Vagina (tissue), 2 donors: Measurements from ENCODE around the gene COL18A1. TPM values are rescaled to one million over a fixed set of nuclear protein-coding genes. Genes with fewer than 3 reads are reported as not detected.

Experiments used
- DNase-seq, 2 donors: peaks; one replicate each; pipeline ENCODE4 v3.0.0-alpha.2; 2017; ENCODE audit errors: extremely low spot score in 2 of 2
- H3K27ac ChIP-seq: fragments of 200-600 bp; sonication (generic); one replicate; pipeline ENCODE4 v1.5.1; 2019
- H3K27me3 ChIP-seq: fragments of 200-600 bp; sonication (generic); one replicate; pipeline ENCODE4 v1.5.1; 2019
- H3K36me3 ChIP-seq, 2 donors: fragments of 200-600 bp; sonication (generic); one replicate each; pipeline ENCODE4 v1.5.1; 2017 to 2019
- H3K4me1 ChIP-seq: fragments of 200-600 bp; sonication (generic); one replicate; pipeline ENCODE4 v1.5.1; 2019
- H3K4me3 ChIP-seq, 2 donors: fragments of 200-600 bp; sonication (generic); 1 replicate in 1 of 2; 2 replicates in 1 of 2; pipeline ENCODE4 v1.5.1; 2016 to 2019
- H3K9me3 ChIP-seq: fragments of 200-600 bp; sonication (generic); one replicate; pipeline ENCODE4 v1.5.1; 2019
- POLR2A ChIP-seq, 2 donors: fragments of 450-650 bp; IDR thresholded peaks; one replicate each; pipeline ENCODE4 v1.6.1; 2017; ENCODE audit warnings: antibody characterized with exemption in 2 of 2, mild to moderate bottlenecking in 2 of 2, moderate library complexity in 2 of 2
- POLR2AphosphoS5 ChIP-seq, 2 donors: sonication (generic); formaldehyde crosslinking; IDR thresholded peaks; one replicate each; pipeline ENCODE4 v1.9.0; 2017; ENCODE audit warnings: antibody characterized with exemption in 2 of 2, mild to moderate bottlenecking in 2 of 2, low read depth in 1 of 2; ENCODE audit not compliant: insufficient read depth in 1 of 2
- intact Hi-C: fragments of 100-400 bp; cut with DNase I; formaldehyde crosslinking; loops from one replicate; pipeline ENCODE4 v1.15.1; 2023
- total RNA-seq: library from RNA; depleted of rRNA; stranded (reverse); fragments of >200 nt; gene quantifications from one replicate; pipeline ENCODE4 v1.2.3, GENCODE V29; 2016
- TF ChIP-seq, protein P1 (sequence below), 3 experiments: fragments of 450-650 bp in 2 of 3; fragments of 200-600 bp in 1 of 3; sonication (generic) in 1 of 3; IDR thresholded peaks; one replicate each; pipeline ENCODE4 v1.5.1; 2017 to 2019; ENCODE audit warnings: antibody characterized with exemption in 3 of 3, mild to moderate bottlenecking in 2 of 3, moderate library complexity in 2 of 3

Gene COL18A1
- total RNA-seq, 1 donor from 2014 or later, result 86.7 TPM

DNA sequence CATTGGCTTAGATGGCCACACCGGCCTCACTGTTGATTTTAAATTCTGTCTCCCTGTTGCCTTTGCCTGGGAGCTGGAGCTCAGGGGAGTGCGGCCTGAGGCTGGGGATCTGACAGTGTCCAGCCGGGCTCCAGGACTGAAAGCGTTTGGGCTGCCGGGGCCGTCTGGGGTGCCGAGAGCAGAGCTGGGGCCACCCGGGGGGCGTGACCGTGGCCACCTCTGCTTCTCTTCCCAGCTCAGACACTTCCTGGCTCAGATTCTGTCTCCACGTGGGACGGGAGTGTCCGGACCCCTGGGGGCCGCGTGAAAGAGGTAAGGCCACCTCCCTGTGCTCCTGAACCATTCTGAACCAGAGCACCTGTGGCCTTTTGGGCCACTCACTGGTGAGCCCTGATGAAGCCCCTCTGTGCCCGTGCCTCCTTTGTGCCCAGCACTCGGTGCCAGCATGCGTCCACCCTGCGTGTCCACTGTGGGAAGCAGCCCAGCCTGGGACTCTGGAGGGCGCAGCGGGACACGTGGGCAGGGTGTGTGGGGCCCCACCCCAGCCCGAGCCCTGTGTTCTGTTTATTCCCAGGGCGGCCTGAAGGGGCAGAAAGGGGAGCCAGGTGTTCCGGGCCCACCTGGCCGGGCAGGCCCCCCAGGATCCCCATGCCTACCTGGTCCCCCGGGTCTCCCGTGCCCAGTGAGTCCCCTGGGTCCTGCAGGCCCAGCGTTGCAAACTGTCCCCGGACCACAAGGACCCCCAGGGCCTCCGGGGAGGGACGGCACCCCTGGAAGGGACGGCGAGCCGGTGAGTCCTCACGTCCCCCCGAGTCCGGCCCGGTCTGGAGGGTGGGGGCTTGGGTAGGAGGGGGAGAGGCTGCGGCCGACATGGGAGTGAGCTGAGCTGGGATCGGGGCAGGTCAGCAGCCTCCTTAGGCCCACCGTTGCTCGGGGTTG lies 72.5 kb downstream of the COL18A1 start:
- intact Hi-C loops, result no loop called here
- Histone ChIP-seq H3K9me3 (no peaks in the 10 kb centered on the region), H3K36me3 (peaks cover 0 to 32% of the 10 kb centered on the region in 2 donors), H3K4me1 (peaks cover 13% of the 10 kb centered on the region), H3K27ac (peak overlapping the region; percentile 24), H3K27me3 (no peaks in the 10 kb centered on the region), H3K4me3 (peak overlapping the region in 1 of 2 donors; percentile 4)
- no peak for DNase-seq
- TF ChIP-seq POLR2A (IDR thresholded peaks at IDR 0.05) (no peak), POLR2AphosphoS5 (IDR thresholded peaks at IDR 0.05; ENCODE audit: insufficient read depth in 1 of 2, low read depth in 1 of 2) (peak in 1 of 2 donors; percentile 22)

DNA sequence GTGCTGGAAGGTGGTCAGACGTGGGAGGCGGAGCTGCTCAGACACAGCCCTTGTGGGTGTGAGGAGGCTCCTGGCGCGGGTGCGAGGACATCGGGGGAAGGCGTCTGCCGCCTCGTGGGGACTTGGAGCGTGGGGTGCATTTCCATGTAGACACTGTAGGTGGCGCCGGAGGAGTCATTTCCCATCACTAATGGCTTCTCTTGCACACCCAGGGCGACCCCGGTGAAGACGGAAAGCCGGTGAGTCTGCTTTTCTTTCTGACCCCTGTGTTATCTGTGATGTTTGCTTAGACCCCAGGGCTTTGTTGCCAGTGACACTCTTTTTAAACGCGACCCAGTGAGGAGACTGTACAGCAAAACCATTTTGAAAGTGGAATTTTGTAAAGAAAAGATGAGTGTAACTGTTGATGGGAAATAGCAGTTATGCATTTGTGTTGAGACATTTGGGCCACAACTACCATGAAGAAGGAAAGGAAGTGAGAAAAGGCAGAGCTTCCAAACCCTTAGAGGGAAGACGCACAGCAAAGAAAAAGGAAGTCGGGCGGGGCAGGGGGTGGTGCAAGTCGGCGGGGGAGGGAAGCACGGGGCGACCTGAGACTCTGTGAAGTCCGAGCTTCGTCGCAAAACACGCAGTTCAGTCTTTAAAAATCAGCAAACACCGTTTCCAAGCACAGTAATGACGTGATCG lies 73.3 kb downstream of the COL18A1 start:
- no peak for DNase-seq
- H3K4me3 ChIP-seq, result peak overlapping the region in 1 of 2 donors; percentile 4
- TF ChIP-seq, protein P1, sequence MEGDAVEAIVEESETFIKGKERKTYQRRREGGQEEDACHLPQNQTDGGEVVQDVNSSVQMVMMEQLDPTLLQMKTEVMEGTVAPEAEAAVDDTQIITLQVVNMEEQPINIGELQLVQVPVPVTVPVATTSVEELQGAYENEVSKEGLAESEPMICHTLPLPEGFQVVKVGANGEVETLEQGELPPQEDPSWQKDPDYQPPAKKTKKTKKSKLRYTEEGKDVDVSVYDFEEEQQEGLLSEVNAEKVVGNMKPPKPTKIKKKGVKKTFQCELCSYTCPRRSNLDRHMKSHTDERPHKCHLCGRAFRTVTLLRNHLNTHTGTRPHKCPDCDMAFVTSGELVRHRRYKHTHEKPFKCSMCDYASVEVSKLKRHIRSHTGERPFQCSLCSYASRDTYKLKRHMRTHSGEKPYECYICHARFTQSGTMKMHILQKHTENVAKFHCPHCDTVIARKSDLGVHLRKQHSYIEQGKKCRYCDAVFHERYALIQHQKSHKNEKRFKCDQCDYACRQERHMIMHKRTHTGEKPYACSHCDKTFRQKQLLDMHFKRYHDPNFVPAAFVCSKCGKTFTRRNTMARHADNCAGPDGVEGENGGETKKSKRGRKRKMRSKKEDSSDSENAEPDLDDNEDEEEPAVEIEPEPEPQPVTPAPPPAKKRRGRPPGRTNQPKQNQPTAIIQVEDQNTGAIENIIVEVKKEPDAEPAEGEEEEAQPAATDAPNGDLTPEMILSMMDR (IDR thresholded peaks at IDR 0.05), result peak in 2 of 3 experiments; percentile 28 to 63
- TF ChIP-seq POLR2A (IDR thresholded peaks at IDR 0.05), result no peak
- TF ChIP-seq POLR2AphosphoS5 (IDR thresholded peaks at IDR 0.05; ENCODE audit: insufficient read depth in 1 of 2, low read depth in 1 of 2), result no peak
- peak overlapping the region; percentile 24 for H3K27ac ChIP-seq
- intact Hi-C loops, result no loop called here
- H3K36me3 ChIP-seq, result peaks cover 0 to 39% of the 10 kb centered on the region in 2 donors
- H3K4me1 ChIP-seq, result peaks cover 5% of the 10 kb centered on the region
- H3K9me3 ChIP-seq, result no peaks in the 10 kb centered on the region
- no peaks in the 10 kb centered on the region for H3K27me3 ChIP-seq

DNA sequence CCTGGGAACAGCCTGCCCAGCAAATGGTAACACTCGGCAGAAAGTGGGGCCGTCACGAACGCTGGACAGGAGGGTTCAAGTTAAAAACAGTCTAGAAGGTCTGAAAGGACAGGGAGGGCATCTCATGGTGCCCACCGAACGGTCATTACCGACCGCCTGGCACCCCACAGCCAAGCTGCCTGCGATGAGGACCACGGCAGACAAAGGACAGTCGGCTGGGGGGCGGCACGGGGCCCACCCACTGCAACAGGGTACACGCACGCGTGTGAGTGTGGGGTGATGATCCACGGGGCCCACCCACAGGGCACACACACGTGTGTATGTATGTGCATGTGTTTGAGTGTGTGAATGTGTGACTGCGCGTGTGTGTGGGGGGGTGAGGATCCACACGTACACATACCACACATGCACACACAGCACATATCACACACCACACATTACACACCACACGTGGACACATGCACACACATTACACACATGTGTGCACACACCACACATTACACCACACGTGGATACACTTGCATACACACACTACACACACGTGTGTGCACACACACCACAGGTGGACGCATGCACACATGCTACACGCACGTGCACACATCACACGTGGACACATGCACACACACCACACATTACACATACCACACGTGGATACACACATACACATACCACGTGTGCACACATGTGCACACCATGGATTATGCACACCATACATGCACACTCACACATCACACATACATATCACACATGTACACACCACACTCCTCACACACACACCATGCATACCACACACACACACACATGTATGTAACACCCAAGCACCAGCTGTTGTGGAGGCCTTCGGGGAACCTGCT lies 74.1 kb downstream of the COL18A1 start:
- intact Hi-C loops, result no loop called here
- peaks cover 0 to 42% of the 10 kb centered on the region in 2 donors for H3K36me3 ChIP-seq
- H3K4me3 ChIP-seq, result no peak overlapping the region

DNA sequence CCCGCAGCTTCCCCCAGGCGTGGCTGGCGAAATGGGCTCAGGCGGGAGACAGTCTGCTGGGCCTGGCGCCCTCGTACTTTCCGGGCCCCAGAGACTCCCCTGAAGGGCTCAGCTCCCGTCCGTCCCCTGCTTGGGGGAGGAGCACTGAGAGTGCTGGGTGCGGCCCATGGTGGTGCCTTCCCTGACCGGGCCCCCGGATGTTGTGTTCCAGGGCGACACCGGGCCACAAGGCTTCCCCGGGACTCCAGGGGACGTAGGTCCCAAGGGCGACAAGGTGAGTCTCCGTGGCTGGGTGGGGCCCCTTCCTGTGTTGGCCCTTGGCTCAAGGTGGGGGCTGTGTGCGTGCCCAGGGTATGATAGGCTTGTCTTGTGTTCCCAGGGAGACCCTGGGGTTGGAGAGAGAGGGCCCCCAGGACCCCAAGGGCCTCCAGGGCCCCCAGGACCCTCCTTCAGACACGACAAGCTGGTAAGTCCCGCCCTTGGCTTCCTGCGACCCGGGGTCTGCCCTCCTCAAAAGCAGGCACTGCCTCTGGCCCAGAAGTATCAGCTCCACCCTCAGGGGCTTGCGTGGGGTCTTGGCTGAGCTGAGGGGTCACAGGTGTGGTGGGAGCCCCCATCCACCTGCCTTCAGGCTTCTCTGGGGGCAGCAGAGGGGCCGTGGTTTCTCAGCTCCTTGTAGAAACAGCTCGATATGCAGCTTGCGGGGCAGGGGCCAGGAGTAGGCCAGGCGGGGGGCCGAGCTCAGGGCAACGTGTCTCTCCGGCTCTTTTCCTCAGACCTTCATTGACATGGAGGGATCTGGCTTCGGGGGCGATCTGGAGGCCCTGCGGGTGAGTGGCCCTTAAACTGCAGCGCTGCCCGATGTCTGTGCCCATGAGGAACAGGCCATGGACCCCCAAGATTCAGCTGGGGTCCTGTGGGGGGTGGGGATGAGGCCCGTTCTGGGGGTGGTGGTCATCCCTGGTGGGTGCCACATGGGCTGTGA lies 75.0 kb downstream of the COL18A1 start:
- Histone ChIP-seq H3K9me3 (no peaks in the 10 kb centered on the region), H3K36me3 (peaks cover 0 to 38% of the 10 kb centered on the region in 2 donors), H3K27me3 (no peaks in the 10 kb centered on the region), H3K4me1 (peaks cover 5% of the 10 kb centered on the region), H3K27ac (no peak overlapping the region), H3K4me3 (no peak overlapping the region)
- no peak for DNase-seq
- intact Hi-C loops, result no loop called here
- TF ChIP-seq, protein P1 (IDR thresholded peaks at IDR 0.05), result no peak
- no peak for TF ChIP-seq POLR2A (IDR thresholded peaks at IDR 0.05)
- TF ChIP-seq POLR2AphosphoS5 (IDR thresholded peaks at IDR 0.05; ENCODE audit: insufficient read depth in 1 of 2, low read depth in 1 of 2), result no peak

More for the DNA sequence above, 74.1 kb downstream of the COL18A1 start:
- no peaks in the 10 kb centered on the region for H3K9me3 ChIP-seq
- TF ChIP-seq POLR2AphosphoS5 (IDR thresholded peaks at IDR 0.05; ENCODE audit: insufficient read depth in 1 of 2, low read depth in 1 of 2) (peak in 1 of 2 donors; percentile 21), POLR2A (IDR thresholded peaks at IDR 0.05) (no peak)
- H3K27me3 ChIP-seq, result no peaks in the 10 kb centered on the region
- H3K27ac ChIP-seq, result no peak overlapping the region
- DNase-seq, result no peak
- peaks cover 5% of the 10 kb centered on the region for H3K4me1 ChIP-seq
